GM19324 (cell line): ENCODE measurements around the gene MRPL16.
"Not testable (repeated sequence)": the region's sequence is repeated elsewhere in the genome, so short reads cannot be mapped to it uniquely, and the experiment has no call there.

ENCODE experiments used
- ATAC-seq: cut with Tn5 transposase; IDR thresholded peaks from one replicate; pipeline ENCODE4 v1.9.1; 2021; ENCODE audit warnings: mild to moderate bottlenecking, moderate library complexity; ENCODE audit not compliant: unreplicated experiment, low FRiP score

The MRPL16 gene

DNA sequence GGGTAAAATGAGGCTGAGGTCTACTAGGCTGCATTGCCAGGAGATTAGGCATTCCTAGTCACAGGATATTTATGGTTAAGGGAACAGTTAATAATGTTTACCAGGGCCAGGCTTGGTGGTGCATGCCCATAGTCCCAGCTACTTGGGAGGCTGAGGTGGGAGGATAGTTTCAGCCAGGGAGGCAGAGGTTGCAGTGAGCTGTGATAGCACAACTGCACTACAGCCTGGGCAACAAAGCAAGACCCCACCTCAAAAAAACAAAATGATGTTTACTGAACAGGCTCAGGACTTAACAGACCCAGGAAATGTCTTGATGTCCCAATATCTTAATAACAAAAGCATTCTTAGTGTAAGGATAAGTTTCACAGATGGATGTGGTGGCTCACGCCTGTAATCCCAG, 2.8 kb upstream of the MRPL16 start:
- ATAC-seq: no peak

DNA sequence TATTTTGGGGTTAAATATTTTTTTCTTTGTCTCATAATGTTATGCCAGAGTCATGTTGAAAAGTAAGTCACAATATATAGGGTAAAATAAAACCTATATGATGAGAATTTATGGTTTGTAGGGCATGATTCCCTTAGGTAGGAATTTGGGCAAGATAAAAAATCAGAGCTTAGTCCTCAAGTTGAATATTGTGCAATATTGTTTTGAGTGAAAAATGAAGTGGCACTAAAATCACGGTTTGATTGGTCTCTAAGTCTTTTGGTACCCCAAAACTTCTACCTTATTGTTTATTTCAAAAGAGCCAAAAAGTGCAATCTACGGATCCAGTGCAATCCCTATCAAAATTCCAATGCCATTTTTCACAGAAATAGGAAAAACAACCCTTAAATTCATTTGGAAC, 1.6 kb upstream of the MRPL16 start:
- ATAC-seq: no peak

DNA sequence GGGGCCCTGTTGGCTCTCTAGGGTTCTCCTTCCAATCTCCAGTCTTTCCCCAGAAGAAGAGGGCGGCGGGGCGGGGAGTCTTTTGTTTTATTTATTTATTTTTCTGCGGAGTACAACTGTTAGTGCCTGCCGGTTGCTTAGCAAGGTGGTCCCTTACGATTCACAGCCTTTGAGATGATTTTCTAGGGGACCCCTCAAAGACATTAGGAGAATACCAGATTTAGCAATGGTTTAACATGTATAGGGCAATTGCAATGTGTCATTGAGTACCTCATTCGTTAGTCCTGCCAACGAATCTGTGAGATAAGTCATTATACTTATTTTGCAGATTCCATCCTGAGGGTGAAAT, 307 bp upstream of the MRPL16 start:
- no peak for ATAC-seq

DNA sequence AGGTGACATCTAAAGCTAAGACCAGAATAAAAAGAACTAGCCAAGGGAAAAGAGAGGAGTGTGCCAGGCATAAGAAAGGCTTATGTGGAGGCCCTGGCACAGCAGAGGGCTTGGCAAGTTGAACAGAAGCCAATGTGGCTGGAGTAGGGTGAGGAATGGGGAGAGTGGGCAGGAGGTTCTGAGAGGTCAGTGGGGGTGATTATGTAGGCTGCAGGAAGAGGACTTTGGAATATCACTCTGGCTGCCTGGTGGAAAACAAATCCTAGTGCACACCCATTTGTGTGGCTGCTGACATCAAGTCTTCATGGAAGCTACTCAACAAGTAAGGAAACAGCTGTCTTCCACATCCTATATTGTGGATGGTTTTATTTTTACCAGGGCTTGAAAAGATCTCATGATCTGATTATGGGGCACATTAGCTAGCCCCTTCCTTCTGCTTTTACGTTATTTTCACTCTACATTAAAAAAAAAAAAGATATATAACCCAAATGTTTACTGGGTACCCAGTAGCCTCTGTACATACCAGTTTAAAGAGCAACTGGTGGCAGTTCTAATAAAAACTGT, 3.4 kb downstream of the MRPL16 start:
- no peak for ATAC-seq

DNA sequence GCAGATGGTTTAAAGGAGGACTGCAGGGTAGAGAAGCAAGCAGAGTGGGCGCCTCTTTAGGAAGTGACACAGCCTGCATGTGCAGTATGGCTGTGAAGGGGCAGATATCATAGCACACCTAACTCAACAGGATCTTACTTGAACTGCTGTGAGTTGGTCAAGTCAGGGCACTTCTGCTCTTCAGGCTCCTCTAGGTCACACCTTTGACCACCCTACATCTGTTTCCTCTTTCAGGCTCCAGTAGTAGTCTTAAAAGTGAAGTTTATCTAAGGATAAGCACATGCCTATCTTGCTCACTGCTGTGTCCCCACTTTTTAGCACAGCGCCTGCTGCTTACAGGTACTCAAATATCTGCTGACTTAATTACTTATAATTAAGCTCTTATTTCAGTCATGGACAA, 6.5 kb downstream of the MRPL16 start:
- ATAC-seq: no peak

DNA sequence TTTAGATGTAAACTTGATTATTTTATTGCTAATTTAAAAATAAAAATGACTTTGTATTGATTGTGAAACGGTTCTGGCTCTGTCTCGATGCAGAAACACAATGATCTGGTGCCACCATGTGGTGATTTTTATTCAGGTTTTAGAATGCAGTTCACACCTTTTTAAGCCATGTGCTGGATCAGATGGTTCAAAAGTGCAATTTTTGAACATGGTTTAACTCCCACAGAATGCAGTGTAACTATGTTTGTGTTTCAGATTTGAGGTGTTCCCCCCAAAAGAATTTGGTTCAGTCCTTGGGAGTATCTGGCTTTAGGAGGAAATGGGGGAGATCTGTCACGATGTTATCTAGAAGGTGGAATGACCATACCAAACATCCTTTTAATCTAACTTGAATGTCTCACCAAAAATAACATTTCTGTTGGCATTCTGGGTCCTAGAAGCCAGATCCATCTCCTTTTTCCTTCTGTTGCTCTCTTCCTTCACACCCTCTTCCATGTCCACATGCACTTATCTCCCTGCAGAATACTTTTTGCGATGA, 7.9 kb downstream of the MRPL16 start:
- ATAC-seq: no peak

DNA sequence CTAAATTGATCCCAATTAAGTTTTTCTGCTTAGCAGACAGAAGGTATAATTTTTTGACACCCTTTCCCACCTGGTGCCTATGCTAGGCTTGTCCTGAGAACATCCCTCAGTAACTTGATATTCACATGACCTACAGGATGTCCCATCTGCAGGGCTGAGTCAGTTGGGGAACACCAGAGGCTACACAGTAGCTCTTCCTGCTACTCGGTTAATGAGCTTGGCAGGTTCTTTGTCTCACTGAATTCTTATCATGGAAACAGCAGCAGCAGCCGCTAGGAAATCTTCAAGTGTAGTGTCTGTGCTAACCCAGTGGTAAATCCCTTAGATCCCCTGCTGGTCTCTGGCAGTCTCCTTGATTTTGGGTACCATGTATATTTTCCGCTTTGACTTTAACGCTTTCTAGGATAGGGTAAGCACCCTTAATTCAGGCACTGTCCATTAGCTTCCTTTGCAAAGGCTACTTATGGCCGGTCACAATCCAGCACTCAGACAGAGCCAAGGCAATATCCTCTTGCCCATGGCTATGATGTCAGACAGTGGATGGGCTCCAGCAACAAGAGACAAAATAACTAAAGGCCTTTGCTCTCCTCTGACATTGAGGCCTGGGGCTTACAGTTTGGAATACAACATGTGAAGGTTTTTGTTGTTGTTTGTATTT, 8.5 kb downstream of the MRPL16 start:
- ATAC-seq: no peak

DNA sequence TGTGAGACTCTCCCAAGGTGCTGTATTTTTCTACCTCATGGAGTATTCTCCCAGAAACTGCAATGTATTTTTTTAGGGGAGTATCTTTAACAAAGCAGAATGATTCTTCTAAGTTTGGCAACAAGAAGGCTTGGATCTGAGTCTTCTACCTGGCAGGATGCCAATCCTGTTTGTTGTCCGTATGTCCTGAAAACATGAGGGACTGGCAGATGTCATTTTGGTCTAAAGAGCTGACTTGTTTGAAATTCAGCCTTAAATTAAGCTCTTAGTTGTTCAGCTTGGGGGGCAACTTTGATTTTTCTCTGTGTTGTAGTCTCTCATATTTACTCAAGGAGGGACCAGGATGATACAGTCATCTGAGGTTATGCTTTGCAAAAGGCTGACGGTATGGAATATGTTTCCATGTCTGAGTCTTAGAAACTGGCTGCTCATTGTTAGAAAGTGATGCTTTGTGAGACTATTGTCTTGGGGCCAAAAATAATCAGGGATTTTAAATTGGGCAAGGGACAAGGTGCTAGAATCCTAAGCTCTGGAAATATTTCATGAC, 9.3 kb downstream of the MRPL16 start:
- no peak for ATAC-seq

DNA sequence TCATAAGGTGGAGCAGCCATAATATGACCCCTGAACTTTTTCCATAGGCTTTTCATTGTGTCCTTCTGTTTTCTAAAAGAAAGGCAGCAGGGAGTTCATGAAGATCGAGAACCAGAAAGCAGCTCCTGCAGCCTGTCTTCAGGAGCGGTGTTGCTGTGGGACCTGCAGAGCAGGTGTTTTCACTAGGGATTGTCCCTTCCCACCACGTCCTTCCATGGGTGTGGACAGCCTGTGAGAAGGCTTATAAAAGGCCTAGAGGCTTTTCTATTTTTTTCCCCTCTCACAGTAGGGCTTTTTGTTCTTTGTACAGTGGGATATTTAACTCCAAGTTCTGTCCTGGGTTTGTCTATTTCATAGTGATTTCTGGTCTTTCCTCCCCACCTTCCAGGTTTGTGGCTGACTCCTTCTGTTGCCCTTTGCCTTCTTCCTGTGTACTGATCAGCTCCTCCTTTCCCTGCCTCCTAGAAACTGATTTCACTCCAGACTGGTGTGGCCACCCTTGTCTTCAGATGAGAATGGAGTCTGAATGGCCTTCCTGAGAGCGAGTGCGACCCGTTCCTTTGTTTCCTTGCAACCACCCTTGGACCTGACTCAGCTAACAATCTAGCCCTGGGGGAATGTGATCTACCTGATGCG, 10.1 kb downstream of the MRPL16 start:
- ATAC-seq: no peak

DNA sequence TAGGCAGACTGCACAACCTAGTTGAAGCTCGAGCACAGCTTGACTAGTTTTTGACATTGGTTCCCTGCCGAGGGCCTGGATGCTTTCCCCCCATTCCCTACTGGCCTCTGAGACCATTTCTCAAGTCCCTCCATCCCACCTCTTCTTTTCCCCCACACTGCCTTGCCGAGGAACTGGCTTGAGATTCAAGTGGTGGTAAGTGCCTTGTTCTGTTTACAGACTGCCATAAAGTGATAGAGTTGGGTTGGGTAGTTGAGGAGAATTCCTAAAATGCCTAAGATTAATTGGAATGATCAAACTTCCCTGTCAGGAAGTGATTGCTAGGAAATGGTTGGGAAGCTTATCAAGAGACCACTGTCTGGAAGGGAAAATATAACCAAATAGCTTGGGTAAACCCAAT, 16.2 kb downstream of the MRPL16 start:
- ATAC-seq: no peak

DNA sequence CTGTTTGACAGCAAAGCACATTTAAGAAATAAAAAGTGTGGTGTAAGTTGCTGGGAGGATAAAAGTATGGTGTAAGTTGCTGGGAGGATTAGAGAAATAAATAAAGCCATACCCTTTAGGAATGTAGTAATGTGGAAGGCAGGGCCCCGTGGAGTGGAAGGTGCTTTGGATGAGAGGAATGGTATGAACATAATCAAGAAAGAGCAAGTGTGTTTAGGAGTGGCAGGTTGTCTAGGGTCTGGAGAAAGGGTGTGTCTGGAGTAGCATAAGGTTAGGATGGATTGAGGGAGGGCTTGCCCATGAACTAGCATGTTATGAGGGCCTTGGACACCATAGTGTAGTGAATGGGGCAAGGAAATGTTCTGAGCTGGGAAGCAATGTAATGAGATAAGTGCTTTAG, 18.1 kb downstream of the MRPL16 start:
- no peak for ATAC-seq

DNA sequence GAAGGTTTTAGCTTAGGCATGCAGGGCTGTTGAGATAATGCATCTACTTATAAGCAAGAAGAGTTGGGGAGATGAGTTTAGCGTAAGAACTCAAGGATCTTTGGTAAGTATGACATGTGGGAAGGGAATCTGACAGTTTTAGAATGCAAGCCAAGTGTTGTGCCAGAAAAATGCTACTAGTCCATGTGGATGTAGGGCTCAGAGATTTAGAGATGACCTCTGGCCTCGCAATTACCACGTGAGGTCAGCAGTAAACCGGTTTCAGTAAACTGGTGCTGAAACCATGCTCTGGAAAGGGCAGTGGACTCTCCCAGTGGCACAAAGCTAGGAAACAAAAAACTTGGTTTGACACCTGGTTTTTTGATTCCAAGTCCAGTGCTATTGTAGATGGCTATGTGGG, 18.9 kb downstream of the MRPL16 start:
- no peak for ATAC-seq

DNA sequence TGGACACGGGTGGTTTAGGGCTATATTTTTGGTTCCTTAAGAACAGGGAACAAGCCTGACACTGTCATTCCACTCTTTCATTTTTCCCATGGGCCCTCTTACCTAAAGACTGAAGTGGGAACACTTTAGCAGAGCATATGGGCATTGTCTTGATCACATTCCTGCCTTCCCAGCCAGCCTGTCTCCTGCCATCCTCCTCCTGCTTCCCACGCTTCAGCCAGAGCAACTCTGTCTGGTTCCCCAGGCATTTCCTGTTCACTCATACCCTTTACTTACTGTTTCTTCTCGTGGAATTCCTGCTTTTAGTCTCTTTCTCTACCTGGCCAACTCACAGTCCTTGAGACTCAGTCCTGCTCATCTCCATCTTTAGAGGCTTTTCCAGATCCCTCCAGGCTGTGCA, 22.8 kb downstream of the MRPL16 start:
- no peak for ATAC-seq

DNA sequence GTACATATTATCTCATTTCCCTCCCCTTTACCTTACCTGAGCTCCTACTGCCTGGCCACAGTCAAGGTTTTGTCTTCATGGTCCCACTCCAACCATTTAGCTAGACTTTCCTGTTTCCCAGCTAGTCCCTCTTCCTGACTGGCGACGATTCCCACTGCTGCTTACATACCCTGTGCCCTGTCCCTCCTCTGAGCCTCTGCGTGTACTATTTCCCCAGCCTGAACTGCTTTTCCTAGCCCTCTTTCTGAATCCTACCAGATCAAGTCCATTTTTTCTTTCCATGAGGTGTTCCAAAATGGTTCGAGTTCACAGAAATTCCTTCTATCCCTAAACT, 23.4 kb downstream of the MRPL16 start:
- ATAC-seq: no peak

DNA sequence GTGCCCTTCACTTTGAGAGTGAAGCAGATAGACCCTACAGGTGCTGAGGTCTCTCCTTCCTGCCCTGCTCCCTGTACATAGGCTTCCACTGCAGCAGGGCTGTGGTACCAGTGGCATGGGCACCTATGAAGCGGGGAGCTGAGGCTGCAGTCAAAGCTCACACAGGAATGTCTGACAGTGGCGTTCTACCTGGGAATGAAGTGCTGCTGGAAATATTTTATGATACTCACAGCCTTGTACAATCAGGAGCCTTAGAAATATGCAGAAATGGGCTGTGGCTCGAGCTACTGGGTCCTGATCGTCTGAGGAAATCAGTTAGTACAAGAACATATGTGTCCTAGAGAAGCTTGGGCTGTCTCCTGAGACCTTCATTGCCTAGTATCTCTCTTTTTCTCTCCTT, 24.8 kb downstream of the MRPL16 start:
- ATAC-seq: no peak

DNA sequence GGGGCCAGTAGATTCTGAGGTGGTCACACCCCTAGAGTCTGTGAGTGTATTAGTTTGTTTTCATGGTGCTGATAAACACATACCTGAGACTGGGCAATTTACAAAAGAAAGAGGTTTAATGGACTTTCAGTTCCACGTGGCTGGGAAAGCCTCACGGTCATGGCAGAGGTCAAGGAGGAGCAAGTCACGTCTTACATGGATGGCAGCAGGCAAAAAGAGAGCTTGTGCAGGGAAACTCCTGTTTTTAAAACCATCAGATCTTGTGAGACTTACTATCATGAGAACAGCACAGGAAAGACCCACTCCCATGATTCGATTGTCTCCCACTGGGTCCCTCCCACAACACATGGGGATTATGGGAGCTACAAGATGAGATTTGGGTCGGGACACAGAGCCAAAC, 26.1 kb downstream of the MRPL16 start:
- not testable (repeated sequence) for ATAC-seq

DNA sequence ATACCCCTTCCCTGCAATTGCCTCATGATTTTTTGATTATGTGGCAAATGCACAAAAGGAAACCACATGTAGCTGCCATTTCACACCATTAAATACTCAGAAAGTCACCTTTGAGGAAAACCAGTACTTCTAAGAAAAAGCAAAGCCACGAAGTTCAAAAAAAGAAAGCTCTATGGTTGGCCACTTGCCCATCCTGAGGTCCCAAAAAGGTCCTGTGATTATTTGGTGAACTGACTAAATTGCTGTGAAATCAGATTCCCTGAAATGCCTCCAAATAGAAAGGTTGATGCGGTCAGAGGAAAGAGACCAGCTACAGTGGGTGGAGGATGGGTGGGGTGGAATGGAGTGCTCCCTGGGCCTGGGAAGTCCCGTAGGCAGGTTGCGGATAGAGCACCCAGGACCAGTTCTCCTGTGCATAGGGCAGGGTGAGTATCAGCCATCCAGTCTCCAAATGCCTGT, 26.9 kb downstream of the MRPL16 start:
- ATAC-seq: no peak

DNA sequence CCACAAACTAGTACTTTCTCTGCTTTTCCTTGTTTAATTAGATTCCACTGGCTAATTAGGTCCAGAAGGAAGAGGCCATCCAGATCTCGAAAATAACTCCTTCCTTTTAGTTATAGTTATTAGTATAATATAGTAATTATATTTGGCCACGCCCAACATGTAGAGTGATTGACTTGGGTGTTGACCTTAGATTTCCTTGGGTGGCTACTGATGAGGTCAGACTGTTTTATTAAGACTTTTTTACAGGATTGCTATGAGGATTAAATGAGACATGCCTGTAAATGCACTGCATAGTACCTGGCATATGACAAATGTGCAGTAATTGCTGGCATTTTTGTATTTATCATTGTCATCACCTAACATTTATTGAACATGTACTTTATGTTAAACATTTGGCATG, 28.5 kb downstream of the MRPL16 start:
- ATAC-seq: no peak

DNA sequence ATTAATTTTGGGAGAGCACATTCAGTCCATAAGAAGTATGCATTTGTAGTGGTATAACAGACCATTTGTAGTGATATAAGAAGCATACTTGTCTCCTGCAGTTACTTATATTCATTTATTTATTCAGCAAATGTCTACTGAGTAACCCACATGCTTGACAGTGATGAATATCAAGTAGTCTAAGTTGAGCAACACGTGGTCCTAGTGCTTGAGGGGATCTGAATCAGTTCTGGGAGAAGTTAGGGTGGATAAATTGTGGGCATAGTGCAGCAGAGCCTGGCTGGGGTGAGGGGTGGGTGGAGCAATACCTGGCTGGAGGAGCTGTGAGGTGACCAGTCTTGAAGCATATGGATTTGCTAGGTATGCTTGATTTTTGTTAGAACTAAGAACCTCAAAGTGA, 31.1 kb downstream of the MRPL16 start:
- ATAC-seq: no peak

DNA sequence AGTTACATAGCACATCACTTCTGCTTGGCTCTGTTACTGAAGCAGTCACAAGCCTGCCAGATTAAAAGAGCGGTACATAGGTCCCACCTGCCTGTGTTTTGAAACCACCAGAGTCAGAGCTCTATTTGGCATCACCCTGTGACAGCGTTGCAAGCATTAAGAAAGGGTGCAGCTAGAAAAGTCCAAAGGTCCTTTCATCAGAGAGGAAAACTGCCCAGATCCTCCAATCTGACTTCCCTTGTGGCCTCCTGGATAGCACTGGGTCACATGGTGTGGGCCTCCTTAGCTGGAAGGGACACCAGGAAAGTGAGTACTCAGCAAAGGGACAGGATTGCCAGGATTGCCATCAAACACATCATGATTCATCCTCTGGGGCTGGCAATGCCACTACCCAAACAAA, 32.5 kb downstream of the MRPL16 start:
- no peak for ATAC-seq

DNA sequence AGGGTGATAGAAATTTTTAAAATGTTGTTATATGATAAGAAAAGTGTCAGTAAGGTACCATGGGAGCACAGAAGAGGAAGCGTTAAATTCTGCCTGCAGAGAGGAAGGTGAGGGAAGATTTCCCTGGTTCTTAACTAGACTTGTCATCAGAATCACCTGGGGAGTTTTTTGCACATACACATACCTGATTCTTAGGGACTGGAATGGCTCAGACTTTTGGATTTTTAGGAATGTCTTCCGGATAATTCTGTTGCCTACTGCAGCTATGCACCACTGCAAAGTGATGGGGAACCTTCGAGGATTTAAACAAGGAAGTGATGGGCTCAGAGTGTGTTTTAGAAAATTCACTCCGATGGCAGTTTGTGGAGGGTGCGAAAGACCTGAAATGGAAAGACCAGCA, 33.5 kb downstream of the MRPL16 start:
- ATAC-seq: no peak
